Heart left ventricle (tissue), 16 donors: ENCODE results near the gene ATP6V0C. TPM values are rescaled to one million over a fixed set of nuclear protein-coding genes. Genes with fewer than 3 reads are reported as not detected.

ENCODE experiments used
- ATAC-seq, 4 donors: fragments of 200-7000 bp; cut with Tn5 transposase; one replicate each; pipeline ENCODE4 v1.9.1; 2020 to 2022; ENCODE audit warnings: moderate library complexity in 4 of 4, mild to moderate bottlenecking in 3 of 4, moderate number of reproducible peaks in 1 of 4
- DNase-seq, 5 donors: peaks; one replicate each; pipeline ENCODE4 v3.0.0-alpha.2; 2020
- H3K27ac ChIP-seq, 12 donors: fragments of 200-600 bp; sonication (generic) in 4 of 12; one replicate each; pipeline versions ENCODE4 v1.5.0 to v1.8.0; 2016 to 2022; ENCODE audit warnings: mild to moderate bottlenecking in 2 of 12
- H3K27me3 ChIP-seq, 9 donors: fragments of 200-600 bp; sonication (generic) in 2 of 9; one replicate each; pipeline versions ENCODE4 v1.5.1 to v1.8.0; 2016 to 2022; ENCODE audit warnings: mild to moderate bottlenecking in 3 of 9
- H3K36me3 ChIP-seq, 9 donors: fragments of 200-600 bp; sonication (generic) in 2 of 9; one replicate each; pipeline versions ENCODE4 v1.5.0 to v1.8.0; 2018 to 2022; ENCODE audit warnings: mild to moderate bottlenecking in 2 of 9
- H3K4me1 ChIP-seq, 12 donors: fragments of 200-600 bp; sonication (generic) in 4 of 12; one replicate each; pipeline versions ENCODE4 v1.5.0 to v1.8.0; 2016 to 2022; ENCODE audit warnings: mild to moderate bottlenecking in 3 of 12
- H3K4me3 ChIP-seq, 12 donors: fragments of 200-600 bp; sonication (generic) in 4 of 12; one replicate each; pipeline versions ENCODE4 v1.5.0 to v1.8.0; 2017 to 2022; ENCODE audit warnings: mild to moderate bottlenecking in 9 of 12, moderate library complexity in 4 of 12
- H3K9me3 ChIP-seq, 12 donors: fragments of 200-600 bp; sonication (generic) in 4 of 12; one replicate each; pipeline versions ENCODE4 v1.5.0 to v1.8.0; 2016 to 2022; ENCODE audit warnings: mild to moderate bottlenecking in 1 of 12
- POLR2A ChIP-seq, 2 donors: fragments of 450-650 bp; IDR thresholded peaks; one replicate each; pipeline ENCODE4 v1.6.1; 2017; ENCODE audit warnings: antibody characterized with exemption in 2 of 2, mild to moderate bottlenecking in 2 of 2, moderate library complexity in 2 of 2
- WGBS, 4 donors: extraction: QIAGEN DNeasy Blood & Tissue Kit in 2 of 4; methylation state at CpG; one replicate each; pipeline versions ENCODE4 v1.1.5 to v1.1.7; 2013 to 2018; 5-methylcytosine and 5-hydroxymethylcytosine counted together
- intact Hi-C, 10 donors: fragments of 100-400 bp; cut with DNase I; formaldehyde crosslinking; loops; one replicate each; pipeline versions ENCODE4 v1.11.1 to v1.14.2; 2022
- polyA plus RNA-seq, 2 donors: library from polyadenylated mRNA; stranded (reverse); fragments of 200-250 nt; gene quantifications; one replicate each; pipeline ENCODE4 v1.2.3, GENCODE V29; 2013
- total RNA-seq, 9 donors: library from RNA; depleted of rRNA in 2 of 9; stranded (reverse); fragments of >200 nt in 2 of 9; fragmentation: NEBNext Ultra II Directional in 3 of 9; extraction: Animal tissue kit (Norgen Biotek cat#: 25700) in 3 of 9; gene quantifications; one replicate each; pipeline versions ENCODE4 v1.1.0 to v1.2.4, GENCODE V29; 2016 to 2023
- TF ChIP-seq, protein P1 (sequence below), 12 donors: fragments of 200-600 bp; sonication (generic) in 4 of 12; IDR thresholded peaks; one replicate each; pipeline versions ENCODE4 v1.5.0 to v1.8.0; 2018 to 2022; ENCODE audit warnings: antibody characterized with exemption in 12 of 12, mild to moderate bottlenecking in 5 of 12
- donor health status: ischemic (EF 13 %, LVEDD 7.1; RV severe dilation, severe dysfunction).
- donor health status: healthy with polysubstance abuse.
- donor health status: DM: no; HTN: yes; CAD: no.
- donor health status: DM: no; HTN: no; CAD: no.
- donor health status: ischemic (EF 25% LVEDD 6.9; RV normal size, moderate dysfunction).
- donor health status: ischemic (EF 25% LVEDD 5.7; RV mildly dilated, moderate dysfunction).
- donor health status: healthy.
- donor health status: DM: yes; HTN: yes; CAD: no.
- donor health status: ischemic (EF 35%, LVEDD 5.7; RV mildly dilated, moderate dysfunction).
- donor health status: nonischemic (EF 11% LVEDD 7.7; RV severe dilation, severe dysfunction).
- donor health status: DM: yes; HTN: yes; CAD: no.
- donor health status: PGD.
- donor health status: ischemic (EF 29% LVEDD 5.4; RV normal size, mild dysfunction).
- donor health status: nonischemic (EF 23%, LVEDD 6.1; RV moderate dilation, normal function).

ATP6V0C gene
- total and polyA plus RNA-seq, 11 donors: 61.6 to 232 (median 132) TPM

DNA sequence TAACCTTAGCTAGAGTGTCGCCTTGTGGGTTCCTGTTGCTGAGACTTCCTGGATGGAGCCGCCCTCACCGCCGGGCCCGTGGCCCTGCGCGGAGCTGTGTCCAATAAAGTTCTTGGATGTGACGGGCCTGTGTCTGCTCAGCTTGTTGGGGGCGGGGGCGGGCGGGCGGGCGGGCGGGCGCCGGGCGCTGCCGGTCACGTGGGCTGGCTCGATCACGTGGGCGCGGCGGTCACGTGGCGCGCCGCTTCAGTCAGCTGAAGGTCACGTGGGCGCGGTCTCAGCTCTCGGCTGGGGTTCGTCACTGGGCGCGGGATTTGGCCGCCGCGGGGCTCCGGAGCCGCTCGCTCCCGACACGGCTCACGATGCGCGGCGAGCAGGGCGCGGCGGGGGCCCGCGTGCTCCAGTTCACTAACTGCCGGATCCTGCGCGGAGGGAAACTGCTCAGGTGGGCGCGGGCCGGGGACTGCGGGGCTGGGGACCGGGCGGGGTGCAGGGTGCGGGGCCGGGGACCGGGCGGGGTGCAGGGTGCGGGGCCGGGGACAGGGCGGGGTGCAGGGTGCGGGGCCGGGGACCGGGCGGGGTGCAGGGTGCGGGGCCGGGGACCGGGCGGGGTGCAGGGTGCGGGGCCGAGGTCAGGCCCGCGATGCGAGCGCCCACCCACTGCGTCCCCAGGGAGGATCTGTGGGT lies 6.5 kb downstream of the ATP6V0C start, which contains the start of gene AMDHD2:
AMDHD2 (plus strand) TSS at position 275 of the 687 bp plus-strand sequence; CDS start at position 363, 88 bp downstream.
- ATAC-seq: peak; percentile 80 to 93 (median 85)
- peak in 1 of 2 donors; percentile 41 for TF ChIP-seq POLR2A (IDR thresholded peaks at IDR 0.05)
- TF ChIP-seq, protein P1, sequence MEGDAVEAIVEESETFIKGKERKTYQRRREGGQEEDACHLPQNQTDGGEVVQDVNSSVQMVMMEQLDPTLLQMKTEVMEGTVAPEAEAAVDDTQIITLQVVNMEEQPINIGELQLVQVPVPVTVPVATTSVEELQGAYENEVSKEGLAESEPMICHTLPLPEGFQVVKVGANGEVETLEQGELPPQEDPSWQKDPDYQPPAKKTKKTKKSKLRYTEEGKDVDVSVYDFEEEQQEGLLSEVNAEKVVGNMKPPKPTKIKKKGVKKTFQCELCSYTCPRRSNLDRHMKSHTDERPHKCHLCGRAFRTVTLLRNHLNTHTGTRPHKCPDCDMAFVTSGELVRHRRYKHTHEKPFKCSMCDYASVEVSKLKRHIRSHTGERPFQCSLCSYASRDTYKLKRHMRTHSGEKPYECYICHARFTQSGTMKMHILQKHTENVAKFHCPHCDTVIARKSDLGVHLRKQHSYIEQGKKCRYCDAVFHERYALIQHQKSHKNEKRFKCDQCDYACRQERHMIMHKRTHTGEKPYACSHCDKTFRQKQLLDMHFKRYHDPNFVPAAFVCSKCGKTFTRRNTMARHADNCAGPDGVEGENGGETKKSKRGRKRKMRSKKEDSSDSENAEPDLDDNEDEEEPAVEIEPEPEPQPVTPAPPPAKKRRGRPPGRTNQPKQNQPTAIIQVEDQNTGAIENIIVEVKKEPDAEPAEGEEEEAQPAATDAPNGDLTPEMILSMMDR (IDR thresholded peaks at IDR 0.05): no peak

DNA sequence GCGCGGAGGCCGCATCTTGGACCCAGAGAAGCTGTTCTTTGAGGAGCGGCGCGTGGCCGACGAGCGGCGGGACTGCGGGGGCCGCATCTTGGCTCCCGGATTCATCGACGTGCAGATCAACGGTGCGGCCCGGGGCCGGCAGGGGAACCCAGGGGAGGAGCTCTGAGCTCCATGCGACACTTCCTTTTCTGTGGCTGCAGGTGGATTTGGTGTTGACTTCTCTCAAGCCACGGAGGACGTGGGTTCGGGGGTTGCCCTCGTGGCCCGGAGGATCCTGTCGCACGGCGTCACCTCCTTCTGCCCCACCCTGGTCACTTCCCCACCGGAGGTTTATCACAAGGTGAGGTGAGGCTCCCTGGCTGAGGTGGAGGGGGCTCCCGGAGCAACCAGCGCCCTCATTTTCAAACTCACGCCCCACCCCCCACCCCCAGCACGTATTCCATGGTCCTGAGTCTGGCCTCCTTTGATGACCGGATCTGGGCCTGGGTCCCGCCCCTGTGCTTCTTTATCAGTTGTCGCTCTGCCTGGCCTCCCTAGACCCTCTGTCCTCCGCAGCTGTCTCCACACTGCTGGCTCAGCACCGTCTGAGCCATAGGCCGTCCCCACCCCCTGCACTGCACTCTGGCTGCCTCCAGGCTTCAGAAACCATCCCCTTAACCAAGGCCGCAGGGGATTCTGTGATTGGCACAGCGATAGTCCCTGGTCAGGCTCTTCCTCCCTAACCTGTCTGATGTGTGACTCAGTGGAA lies 7.2 kb downstream of the ATP6V0C start:
- Histone ChIP-seq H3K36me3 (peaks cover 0 to 57% (median 38%) of the 10 kb centered on the region in 9 donors), H3K9me3 (no peaks in the 10 kb centered on the region), H3K27me3 (no peaks in the 10 kb centered on the region), H3K4me3 (peak overlapping the region; percentile 18 to 90 (median 67)), H3K4me1 (peaks cover 17 to 51% (median 47%) of the 10 kb centered on the region in 12 donors), H3K27ac (peak overlapping the region in 9 of 12 donors; percentile 9 to 99 (median 85))
- WGBS, 4 donors: 20 to 38% (median 24%) methylated on average over 22 to 41 of the region's 41 CpGs
- ATAC-seq (peak in 1 of 4 donors; percentile 3), DNase-seq (peak in 4 of 5 donors; percentile 23 to 69 (median 44))
- intact Hi-C loops: no loop called here
- TF ChIP-seq, protein P1 (IDR thresholded peaks at IDR 0.05): no peak
- no peak for TF ChIP-seq POLR2A (IDR thresholded peaks at IDR 0.05)

More for the DNA sequence above, 6.5 kb downstream of the ATP6V0C start, which contains the start of gene AMDHD2:
- no peaks in the 10 kb centered on the region for H3K9me3 ChIP-seq
- WGBS, 4 donors: 0 to 1% (median 1%) methylated on average over 30 to 83 of the region's 83 CpGs
- peaks cover 0 to 49% (median 33%) of the 10 kb centered on the region in 9 donors for H3K36me3 ChIP-seq
- intact Hi-C loops: no loop called here
- no peaks in the 10 kb centered on the region for H3K27me3 ChIP-seq
- H3K27ac ChIP-seq: peak within 1 kb of the TSS in 11 of 12 donors; percentile 73 to 99 (median 85)
- H3K4me1 ChIP-seq: peaks cover 22 to 58% (median 53%) of the 10 kb centered on the region in 12 donors
- peak; percentile 92 to 95 (median 94) for DNase-seq
- H3K4me3 ChIP-seq: peak within 1 kb of the TSS; percentile 18 to 90 (median 67)

DNA sequence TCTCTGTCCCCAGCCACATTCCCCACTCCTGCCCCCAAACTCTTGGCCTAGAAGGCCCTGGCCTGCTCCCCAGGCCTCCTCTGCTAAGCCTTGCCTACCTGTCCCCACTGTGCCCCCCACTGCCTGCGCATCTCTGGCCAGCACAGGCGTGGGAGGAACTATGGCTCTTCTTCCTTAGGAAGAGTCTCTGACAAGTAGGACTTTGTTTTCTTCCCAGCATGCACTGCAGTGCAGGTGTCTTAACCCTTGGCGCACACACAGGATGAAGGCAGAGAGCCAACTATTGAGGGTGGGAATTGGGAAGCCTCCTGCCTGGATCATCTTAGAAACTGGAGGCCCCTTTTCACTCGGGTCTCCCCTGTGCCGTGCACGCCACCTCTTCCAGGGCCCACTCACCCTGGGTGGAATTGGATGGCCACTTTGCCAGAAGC lies 10.1 kb downstream of the ATP6V0C start:
- Histone ChIP-seq H3K27ac (no peak overlapping the region), H3K27me3 (no peaks in the 10 kb centered on the region), H3K4me3 (no peak overlapping the region), H3K4me1 (peaks cover 10 to 22% (median 20%) of the 10 kb centered on the region in 12 donors), H3K36me3 (peaks cover 0 to 76% (median 58%) of the 10 kb centered on the region in 9 donors), H3K9me3 (no peaks in the 10 kb centered on the region)
- intact Hi-C loops: no loop called here
- TF ChIP-seq, protein P1 (IDR thresholded peaks at IDR 0.05): no peak
- no peak for TF ChIP-seq POLR2A (IDR thresholded peaks at IDR 0.05)
- WGBS, 4 donors: 89 to 96% (median 90%) methylated on average over 6 of the region's 6 CpGs
- ATAC-seq: no peak
- DNase-seq: peak in 1 of 5 donors; percentile 34
